NOMO-1 treated with DMSO at 0.1 percent for 48 hours (cell line): ENCODE results near the gene RRP36.

Source experiments
- DNase-seq: peaks from one replicate; lab custom pipeline; 2025; ENCODE audit not compliant: unreplicated experiment; lab: John Stamatoyannopoulos, UW

The RRP36 gene

DNA sequence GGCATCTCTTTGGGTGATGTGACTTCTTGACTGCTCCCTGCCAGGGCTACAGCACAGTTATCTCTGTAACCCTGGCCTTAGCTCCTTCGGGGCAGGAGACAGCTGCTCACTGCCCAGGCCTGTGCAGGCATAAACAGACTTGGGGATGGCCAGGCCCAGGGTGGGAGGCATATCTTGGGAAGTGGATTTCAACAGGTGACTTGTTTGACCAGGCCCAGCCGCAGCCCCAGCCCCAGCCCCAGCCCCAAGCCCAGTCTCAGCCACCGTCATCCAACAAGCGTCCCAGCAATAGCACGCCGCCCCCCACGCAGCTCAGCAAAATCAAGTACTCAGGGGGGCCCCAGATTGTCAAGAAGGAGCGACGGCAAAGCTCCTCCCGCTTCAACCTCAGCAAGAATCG is 15.2 kb upstream of the RRP36 start:
- DNase-seq: no peak

DNA sequence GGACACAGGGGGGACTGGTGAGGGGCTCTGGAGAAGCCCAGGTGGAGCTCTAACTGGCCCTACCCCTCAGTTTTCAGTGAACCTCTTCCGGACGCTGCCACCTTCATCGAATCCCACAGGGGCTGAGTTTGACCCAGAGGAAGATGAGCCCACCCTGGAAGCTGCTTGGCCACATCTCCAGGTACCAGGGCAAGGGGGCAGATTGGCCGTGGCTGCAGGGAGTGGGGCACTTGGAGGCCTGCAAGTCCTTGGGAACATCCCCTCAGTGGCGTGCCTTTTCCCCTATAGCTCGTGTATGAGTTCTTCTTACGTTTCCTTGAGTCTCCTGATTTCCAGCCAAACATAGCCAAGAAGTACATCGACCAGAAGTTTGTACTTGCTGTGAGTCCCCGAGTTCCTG is 14.3 kb upstream of the RRP36 start:
- no peak for DNase-seq

DNA sequence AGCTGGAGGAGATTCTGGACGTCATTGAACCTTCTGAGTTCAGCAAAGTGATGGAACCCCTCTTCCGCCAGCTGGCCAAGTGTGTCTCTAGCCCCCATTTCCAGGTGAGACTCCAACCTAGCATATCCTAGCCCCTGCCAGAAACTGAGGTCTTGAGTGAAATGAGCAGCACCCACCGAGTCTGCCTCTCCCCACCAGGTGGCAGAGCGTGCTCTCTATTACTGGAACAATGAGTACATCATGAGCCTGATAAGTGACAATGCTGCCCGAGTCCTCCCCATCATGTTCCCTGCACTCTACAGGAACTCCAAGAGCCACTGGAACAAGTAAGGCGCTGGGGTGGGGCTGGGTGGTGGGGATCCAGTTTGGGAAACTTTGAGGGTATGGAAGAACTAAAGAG is 12.3 kb upstream of the RRP36 start:
- no peak for DNase-seq

DNA sequence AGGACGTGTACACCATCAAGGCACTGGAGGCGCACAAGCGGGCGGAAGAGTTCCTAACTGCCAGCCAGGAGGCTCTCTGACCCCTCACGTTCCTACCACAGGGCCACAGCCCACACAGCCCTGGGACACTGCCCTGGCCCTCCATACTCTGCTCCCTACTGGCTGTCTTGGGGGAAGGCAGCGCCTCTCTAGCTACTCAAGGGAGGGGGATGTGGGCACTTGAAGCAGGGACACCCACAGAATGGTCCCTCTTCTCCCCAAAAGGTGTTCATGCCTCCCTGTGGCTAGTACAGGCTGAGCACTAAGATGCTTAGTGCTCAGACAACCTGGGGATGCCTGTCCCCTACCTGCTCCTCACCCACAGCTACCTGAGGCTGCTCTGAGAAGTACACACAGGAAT is 10.2 kb upstream of the RRP36 start:
- DNase-seq: no peak

DNA sequence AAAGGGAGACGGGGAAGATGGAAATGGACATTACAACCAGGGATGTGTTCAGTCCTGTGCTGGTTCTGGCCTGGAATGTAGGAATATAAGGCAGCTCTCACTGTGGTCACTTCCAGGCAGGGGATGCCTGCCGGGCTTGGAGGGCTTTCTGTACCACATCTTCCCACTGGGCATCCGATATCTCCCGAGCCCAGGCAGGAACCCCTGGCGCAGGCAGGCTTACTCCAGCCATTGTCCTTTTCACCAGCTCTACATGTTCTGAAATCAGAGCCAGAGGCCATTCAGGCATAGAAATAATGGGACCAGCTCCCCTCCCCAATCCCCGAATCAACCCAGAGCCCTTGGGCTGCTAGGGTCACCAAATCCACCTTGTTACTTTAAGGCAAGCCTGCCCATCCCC is 9.1 kb upstream of the RRP36 start:
- no peak for DNase-seq

DNA sequence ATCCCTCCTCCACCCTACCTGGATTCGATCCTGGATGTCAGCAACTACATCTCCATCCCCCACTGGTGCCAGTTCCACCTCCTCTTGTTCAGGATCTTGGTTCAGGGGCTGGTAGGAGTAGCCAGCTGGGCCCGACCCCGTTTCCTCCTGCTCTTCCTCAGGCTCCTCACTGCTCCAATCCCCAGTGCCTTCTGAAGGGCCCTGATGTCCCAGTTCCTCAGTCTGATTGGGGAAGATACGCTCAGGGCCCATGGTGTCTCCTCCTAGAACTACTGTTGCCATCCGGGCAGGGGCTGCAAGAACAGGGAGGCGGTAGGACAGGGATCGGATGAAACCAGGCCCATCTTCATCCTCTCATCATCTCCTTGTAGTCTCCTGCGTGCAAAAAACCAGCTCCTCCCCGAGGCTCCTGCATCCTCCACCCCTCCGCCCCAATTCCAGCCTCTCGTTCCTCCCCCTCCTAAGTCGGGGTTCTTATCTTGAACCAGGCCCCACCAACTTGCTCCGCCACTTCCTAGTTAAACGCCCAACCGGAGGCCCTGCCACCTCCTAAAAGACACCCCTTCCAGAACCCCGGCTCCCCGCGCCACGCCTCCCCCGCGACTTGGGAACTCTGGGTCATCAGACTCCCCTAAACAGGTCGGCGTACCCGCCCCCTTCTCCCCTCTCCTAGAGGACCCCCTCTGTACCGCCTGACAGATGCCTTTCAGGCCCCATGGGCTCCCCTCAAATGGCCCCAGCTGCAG is 8.2 kb upstream of the RRP36 start:
- DNase-seq: peak; percentile 43

DNA sequence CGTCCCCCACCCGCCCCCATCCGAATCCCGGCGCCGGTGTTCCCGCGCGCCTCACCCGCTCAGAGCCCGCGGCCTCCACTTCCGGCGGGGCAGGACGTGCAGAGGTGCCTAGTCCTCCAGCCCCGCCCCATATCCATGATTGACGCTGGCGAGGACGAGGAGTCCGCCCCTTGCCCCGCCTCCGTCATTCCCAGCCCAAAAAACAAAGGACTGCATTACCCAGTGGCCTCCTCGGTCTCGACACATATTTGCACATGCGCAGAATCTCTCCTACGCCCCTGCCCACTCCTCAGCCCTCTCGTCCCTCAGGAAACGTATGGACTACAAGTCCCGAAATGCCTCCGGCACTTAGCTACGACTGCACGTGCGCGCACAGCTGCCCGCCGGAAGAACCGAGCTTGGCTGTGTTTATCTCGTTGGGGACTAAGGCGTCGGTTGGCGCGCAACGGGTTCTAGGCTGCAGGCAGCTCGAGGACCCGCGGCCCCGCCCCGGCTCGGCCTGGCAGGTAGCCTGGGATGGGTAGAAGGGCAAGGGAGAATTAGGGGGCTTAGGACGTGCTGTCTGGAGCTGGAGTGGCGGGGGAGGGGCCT is 7.5 kb upstream of the RRP36 start, which contains the start of the genes KLHDC3 and MEA1:
TSS of gene KLHDC3 (plus strand) at position 407 of the 591 bp plus-strand sequence. CDS start 2,944 bp downstream, outside the sequence.
TSS of gene MEA1 (minus strand) at position 104 of the 591 bp plus-strand sequence. CDS start 133 bp downstream, outside the sequence.
- peak; percentile 100 for DNase-seq

DNA sequence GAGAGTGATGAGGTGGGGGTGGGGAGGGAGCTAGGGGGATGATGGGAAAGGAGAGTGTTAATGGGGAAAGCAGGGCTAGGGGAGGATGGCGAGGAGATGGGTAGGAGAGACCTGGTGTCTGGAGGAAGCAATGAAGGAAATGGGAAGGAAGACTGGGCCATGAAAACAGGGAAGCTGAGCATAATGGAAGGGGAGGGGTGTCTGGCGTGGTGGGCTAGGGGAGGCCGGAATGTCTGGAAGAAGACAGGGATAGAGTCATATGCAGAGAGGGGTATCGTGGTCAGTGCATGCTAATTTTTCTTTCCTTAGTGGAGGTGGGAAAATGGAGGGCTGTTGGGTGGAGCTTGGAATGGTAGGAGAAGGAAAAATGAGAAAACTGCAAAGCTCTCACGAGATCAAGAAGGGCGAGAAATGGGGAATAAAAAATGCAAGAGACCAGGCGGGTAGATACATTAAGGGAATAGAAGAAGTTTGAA is 7.0 kb upstream of the RRP36 start:
- DNase-seq: no peak

DNA sequence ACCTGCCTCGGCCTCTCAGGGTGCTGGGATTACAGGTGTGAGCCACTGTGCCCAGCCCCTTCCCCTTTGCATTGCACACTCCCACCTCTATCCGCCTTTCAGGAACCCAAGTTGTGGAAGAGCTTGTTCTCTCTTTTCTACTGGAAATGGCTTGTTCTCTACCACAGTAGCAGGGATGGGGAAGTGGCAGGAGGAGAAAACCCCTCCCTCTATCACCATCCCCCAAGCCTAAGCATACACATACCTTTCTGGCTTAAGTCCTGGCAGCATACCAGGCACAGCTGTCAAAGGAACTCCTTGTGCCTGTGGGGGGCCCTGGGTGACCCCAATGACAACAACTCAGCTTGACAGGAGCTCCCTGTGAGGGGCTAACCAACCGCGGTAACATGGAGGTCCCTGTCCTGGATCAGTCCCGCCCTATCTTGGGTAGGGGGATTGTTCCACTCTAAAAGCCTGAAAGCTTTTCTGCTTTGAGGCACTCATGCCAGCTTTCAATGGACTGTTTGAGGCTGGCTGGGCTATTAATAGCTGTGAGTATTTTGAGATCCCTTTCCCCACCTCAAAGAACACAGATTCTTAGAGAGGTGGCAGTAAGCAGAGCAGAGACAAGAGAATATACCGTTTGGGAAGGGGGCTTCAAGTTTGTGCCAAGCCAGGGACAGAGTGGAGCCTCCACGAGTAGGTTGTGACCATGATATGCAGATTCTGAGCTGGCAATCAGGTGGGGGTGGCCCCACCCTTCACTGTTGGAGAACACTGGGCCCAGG is 5.1 kb upstream of the RRP36 start:
- no peak for DNase-seq

DNA sequence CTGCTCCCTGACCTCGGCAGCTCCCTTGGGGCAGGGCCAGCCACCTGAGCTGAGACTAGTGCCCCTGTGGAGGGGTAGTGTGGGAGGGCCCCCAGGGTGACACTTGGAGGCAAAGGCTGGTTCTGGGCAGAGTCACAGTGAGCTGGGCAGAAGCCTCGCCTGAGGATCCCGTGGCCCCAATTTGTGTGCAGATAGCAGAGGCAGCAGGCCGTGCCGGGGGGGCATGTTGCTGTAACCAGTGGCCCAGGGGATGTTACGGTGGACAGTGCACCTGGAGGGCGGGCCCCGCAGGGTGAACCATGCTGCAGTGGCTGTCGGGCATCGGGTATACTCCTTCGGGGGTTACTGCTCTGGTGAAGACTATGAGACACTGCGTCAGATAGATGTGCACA is 4.5 kb upstream of the RRP36 start:
- DNase-seq: no peak

DNA sequence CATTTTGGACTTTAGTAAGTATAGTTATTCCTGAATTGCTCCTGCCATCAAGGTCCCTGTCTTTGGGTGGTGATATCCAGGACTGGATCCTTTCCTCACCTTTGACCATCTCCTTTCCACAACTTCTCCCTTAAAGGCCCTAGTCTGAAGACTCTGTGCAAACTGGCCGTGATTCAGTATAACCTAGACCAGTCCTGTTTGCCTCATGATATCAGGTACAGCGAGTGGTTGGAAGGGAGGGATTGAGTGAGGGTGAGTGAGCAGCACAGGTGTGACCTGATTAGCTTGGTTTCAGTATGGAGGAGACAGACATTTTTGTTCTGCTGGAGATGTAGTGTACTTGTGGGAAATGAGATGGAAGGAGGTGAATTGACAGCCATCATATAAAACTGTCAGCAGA is 2.3 kb upstream of the RRP36 start:
- no peak for DNase-seq

DNA sequence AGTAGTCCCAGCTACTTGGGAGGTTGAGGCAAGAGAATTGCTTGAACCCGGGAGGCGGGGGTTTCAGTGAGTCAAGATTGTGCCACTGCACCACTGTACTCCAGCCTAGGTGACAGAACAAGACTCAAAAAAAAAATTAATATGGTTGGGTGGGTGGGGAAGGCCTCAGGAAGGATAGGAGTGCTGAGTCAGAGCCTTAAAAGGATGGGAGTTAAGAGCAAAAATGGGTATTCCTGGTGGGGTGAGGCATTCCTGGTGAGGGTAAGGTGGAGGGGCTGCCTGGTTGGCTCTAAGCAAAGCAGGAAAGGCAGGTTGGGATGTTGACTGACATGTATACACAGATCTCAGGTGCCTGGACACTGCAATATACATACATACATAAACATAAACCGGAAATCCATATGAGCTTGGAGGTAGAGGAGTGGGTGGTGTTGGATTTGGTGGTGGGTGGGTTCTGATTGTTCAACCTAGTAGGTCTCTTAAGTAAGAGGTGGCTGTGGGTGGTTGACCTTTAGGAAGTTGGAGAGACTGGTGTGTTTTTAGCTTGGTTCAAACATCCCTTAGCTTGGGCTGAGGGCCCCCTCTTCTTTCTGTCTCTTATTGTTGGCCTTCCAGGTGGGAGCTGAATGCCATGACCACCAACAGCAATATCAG is 1.2 kb upstream of the RRP36 start:
- no peak for DNase-seq

DNA sequence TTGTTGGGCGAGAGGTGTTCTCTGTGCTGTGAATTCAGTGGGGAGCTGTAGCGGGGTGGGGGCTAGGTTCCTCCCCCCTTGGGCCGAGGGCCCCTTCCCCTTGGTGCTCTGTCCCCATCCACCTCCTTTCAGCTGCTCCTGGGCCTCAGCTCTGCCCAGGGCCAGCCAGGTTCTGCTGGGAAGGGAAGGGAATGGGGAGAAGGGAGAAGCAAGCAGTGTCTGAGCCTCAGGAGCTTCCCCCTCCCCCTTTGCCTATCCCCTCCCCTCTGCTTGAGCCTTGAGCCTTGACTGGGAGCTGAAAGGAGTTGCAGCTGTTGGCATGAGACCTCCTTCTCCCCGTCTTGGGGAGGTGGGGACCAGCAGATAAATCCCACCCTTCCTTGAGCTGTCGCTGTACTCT is 576 bp upstream of the RRP36 start:
- DNase-seq: no peak

DNA sequence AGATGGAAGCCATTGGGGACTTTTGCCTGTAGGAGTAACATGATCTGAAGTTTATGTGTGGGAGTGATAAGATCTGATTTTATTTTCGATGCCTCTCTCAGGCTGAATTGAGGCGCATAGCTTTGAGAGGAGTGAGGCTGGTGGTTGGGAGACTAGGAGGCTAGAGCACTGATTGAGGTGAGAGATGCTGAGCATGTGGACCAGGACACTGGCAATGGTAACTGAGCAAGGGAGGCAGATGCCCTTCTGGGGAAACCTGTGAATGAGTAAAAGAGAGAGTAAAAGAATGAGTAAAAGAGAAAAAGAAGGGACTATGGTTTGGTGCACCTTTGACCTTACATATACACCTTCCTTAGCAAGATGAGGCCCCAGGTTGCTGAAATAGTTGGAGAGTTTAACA is 3.0 kb downstream of the RRP36 start:
- no peak for DNase-seq

DNA sequence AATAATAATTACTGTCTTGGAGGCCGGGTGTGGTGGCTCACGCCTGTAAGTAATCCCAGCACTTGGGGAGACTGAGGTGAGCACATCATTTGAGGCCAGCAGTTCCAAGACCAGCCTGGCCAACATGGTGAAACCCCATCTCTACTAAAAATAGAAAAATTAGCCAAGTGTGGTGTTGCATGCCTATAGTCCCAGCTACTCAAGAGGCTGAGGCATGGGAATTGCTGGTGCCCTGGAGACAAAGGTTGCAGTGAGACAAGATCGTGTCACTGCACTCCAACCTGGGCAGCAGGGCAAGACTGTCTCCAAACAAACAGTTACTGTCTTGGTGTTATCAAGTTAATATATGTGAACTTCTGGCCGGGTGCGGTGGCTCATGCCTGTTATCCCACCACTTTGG is 4.9 kb downstream of the RRP36 start:
- DNase-seq: no peak

DNA sequence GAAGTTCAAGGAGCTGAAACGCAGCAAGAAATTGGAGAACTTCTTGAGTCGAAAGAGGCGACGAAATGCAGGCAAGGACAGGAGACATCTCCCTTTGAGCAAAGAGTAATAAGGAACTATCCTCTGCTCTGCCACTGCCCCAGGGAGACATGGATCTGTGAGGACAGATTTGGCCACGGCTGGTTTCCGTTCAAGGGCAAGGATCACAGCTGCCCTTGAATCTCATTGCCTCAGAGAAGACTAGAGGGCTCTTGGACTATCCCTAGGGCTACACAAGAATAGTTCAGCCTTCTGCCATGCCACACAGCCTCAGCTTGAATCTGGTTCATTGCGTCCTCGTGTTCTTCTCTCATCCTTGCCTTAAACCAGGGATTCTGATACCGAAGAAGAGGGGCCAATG is 7.7 kb downstream of the RRP36 start:
- DNase-seq: no peak

DNA sequence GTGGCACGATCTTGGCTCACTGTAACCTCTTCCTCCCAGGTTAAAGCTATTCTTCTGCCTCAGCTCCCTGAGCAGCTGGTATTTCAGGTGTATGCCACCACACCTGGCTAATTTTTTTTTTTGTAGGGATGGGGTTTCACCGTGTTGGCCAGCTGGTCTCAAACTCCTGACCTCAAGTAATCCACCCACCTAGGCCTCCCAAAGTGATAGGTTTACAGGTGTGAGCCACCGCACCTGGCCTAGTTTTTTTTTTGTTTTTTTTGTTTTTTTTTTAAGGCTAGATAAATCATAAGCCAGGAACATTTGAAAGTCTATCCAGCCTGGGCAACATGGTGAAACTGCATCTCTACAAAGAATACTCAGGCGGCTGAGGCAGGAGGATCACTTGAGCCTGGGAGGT is 10.9 kb downstream of the RRP36 start:
- DNase-seq: no peak

DNA sequence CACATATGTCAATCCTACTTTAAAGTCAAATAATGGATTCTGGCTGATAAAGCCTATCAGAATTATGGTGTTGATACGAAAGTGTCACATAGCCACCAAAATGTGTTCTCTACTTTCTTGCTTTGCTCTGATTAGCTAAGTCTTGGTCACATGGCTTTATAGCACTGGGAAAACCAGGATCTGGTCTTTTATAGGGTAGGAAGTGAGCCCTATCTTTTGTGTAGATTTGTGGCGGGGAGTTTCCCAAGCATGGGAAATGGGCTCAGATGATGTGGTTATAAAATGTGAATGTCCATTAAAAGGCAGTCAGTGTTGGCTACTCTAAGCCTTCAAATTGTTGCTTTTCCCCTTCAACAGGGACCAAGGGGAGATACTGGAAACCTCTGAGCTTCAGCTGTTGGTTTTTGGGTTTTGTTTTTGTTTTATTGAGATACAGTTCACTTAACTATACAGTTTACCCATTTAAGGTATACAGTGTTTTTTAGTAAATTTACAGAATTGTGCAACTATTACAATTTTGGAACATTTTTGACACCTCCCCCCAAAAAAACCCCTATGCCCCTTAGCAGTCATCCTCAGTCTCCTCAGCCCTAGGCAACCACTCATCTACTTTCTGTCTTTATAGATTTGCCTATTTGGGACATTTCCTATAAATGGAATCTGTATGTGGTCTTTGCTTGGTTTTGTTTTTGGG is 12.2 kb downstream of the RRP36 start:
- no peak for DNase-seq

DNA sequence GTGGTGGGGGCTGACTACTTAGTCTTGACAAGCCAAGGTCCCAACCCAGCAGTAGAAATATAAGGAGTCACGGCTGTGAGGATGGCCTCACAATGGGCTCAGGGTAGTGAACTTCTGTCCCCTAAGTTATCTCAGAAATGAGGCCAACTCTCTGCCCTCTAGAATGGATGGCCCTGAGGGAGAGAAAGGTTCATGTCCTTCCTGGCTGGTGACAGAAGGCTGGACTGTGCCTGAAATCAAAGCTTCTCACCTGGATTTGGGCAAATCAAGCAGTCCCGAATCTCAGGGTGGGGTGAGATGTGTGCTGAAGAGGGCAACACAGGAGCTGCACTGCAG is 12.7 kb downstream of the RRP36 start:
- DNase-seq: no peak

DNA sequence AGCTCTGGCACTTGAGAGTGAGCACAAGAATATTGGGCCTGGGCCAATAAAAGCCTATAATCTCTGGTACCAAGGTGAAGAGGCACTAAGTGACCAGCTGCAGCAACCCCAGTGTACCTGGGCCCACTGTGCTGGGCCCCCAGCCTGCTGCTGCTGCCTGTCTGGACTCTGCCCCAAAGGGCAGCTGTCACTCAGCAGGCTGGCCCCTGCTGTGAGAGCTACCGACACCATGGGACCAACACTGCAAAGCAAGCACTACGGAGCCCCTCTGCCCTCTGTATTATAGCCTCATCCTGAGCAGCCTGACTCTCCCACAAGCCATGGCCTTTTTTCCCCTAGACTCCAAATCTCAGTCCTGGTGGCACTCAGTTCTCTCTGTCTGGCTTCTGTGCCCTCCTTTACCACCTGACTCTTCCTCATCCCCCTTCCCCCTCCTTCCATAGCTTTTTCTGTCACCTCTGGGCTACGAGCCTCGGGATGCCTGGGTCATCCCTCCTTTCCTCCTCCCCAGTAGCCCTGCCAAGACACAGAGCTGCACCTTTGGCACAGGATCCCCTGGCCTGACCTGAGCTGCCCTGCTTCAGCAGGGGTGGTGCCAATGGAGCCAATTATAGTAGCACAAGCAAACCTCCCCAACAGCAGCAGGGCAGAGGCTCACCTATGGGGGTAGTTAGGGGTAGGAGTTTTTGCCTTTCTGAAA is 14.2 kb downstream of the RRP36 start:
- no peak for DNase-seq
